HG02571 (cell line): ENCODE data around the gene RCVRN.
"Not testable (repeated sequence)": the region's sequence is repeated elsewhere in the genome, so short reads cannot be mapped to it uniquely, and the experiment has no call there.

Experiments used
- ATAC-seq: cut with Tn5 transposase; IDR thresholded peaks from one replicate; pipeline ENCODE4 v1.9.1; 2021; ENCODE audit warnings: mild to moderate bottlenecking, moderate library complexity; ENCODE audit not compliant: unreplicated experiment

RCVRN gene

DNA sequence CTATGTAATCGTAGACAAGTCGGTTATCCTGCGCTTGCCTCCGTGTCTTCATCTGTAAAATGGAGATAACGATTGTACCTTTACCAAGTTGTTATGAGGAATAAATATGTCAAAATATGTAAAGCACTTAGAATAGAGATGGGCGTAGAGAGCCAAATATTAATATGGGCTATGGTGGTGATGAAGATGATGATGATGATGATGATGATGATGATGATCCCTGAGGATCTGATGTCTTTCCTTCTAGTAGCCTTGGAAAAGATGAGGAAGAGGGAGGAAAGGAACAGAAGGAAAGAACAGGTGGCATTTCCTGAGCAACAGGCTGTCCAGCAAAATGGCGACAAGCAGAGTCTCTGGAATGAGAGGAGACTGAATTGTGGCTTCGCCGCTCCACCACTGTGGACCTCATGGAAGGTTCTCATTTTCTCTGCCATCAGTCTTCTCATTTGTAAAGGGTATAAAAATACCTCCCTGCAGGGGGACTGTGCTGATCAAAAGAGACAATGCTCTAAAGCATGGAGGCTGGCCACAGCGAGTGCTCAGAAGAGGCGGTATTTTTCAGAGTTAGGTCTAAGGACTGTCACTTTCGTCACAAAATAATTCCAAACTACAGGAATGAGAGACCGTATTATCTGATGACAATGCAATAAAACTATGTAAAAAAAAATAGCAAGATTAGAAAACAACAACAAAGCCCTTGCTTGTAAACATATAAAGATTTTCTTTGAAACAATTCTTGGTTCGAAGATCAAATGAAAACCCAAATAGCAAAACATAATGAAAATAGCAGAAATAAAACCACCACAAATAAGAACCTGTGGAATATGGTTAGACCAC is 17.2 kb upstream of the RCVRN start:
- no peak for ATAC-seq

DNA sequence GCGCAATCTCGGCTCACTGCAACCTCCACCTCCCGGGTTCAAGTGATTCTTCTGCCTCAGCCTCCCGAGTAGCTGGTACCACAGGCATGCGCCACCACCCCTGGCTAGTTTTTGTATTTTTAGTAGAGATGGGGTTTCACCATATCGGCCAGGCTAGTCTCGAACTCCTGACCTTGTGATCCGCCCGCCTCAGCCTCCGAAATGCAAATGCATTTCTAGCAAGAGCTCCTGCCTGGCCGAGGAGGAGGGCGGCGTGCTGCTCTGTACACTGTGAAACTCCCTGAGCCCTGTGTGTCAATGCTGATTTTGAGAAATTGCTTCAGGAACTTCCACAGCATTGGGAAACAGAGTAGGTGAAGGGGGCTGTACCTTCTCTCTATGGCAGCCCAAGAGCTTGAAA is 16.1 kb upstream of the RCVRN start:
- ATAC-seq: not testable (repeated sequence)

- ATAC-seq: no peak
Measured at GRCh38 chr17:9918804-9919352, 13.8 kb upstream of the RCVRN start.

GRCh38 chr17:9918352-9918751 is 13.3 kb upstream of the RCVRN start:
- ATAC-seq: no peak

- no peak for ATAC-seq
Measured at GRCh38 chr17:9917801-9918200, 12.7 kb upstream of the RCVRN start.

DNA sequence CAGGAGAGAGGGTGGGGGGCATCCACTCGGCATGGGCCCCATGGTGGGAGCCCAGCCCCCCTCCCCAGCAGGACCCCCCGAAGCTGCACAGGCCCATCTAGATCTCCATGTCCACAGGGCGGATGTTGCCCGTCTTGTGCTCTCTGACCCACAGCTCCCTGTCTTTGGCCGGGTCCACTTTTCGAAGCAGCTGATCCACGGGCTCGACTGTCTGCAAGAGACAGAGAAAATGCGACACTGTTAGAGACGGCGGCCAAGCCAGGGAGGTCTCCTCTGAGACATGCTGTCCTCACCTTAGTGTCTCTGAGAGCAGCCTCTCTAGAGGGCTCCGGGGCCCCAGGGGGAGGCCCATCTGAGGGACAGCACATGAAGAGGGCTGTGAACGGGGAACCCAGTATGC is 12.1 kb upstream of the RCVRN start:
- no peak for ATAC-seq

- ATAC-seq: no peak
Measured at GRCh38 chr17:9916108-9916507, 11.0 kb upstream of the RCVRN start.

GRCh38 chr17:9913476-9913875 is 8.4 kb upstream of the RCVRN start:
- no peak for ATAC-seq

- no peak for ATAC-seq
Measured at GRCh38 chr17:9912121-9913099, 7.3 kb upstream of the RCVRN start.

DNA sequence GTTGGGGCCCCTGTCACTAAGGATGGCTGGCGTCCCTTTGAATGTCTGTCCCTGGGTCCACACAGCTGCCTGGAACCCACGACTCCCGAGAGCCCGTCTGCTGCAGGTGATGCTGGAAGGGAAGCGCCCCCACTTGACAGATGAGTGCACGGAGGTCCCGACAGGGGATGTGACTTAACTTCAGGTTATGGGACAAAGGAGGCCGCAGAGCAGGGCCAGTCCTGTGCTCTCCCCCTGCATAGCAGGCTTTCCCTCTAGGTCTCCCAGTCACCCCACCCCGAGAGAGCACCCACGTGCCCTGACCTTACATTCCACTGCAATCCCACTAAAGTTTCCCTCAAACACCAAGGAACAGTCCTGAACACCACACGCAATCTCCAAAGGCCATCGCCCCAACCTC is 6.0 kb upstream of the RCVRN start:
- no peak for ATAC-seq

GRCh38 chr17:9908649-9909042 is 3.6 kb upstream of the RCVRN start:
- no peak for ATAC-seq

DNA sequence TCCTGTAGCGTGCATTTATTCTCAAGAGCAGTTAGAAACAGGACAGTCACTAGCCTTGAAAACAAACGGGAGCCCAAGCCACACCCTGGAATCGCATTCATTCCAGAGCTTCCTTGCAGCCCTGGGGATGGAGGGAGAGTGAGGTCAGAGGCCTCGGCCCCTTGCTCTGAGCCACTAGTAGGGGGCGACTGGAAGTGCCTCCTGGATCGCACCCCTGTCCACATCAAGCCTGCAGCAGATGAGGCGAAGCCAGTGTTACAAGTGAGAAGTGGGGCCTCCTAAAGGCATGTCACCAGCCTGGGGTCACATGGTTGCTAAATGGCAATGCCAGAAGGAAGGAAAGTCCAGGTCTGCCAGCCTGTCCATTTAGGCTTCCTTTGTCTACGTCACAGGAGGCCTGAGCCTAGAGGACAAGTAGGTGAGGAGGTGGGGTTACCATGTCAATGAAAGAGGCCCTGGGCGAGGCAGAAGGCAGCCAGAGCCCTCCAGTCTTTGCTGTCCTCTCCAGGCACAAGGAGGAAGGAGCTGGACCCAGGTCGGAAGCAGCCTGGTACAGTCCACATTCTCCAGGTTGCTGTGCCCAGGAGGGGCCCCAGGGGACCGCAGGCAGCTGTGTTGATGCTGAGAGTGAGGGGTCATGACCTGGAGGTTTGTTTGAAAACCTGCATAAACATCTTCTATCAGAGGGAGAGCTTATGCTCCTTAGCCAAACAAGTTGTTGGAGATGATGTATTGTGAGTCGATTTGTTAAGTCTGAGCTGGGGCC is 3.0 kb upstream of the RCVRN start:
- ATAC-seq: no peak

DNA sequence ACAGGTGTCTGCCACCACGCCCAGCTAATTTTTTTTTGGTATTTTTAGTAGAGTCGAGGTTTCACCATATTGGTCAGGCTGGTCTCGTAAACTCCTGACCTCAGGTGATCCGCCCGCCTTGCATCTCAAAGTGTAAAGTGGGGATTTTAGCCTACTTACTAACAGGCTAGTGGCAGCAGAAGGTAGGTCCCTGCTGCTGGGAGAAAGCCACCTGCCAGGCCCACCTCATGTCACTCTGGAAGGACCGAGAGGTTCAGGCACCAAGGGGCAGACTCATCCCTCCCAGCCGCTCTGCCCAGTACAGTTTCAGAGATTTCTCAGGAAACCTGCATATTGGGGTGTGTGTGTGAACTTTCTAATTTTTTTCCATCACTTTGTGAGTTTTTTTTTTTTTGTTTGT is 2.1 kb upstream of the RCVRN start:
- no peak for ATAC-seq

DNA sequence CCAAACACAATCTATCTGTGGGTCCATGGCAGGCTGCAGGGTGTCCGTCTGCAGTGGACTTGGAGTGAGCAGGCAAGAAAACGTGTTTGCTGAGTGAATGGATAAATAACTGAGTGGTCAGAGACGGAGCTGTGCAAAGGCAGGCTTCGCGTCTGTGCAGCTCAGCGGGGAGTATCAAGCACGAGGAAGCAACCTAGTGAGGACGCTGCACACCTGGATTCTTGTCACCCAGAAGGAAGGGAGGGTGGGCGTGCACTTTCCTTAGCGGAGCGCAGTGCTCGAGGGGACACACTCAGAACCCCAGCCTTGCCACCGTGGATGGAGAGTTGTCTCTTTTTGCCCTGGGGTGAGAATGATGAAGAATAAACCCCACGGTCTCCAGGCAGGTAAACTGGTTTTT is 1.5 kb upstream of the RCVRN start:
- ATAC-seq: no peak

GRCh38 chr17:9905902-9906301 is 831 bp upstream of the RCVRN start:
- ATAC-seq: no peak

DNA sequence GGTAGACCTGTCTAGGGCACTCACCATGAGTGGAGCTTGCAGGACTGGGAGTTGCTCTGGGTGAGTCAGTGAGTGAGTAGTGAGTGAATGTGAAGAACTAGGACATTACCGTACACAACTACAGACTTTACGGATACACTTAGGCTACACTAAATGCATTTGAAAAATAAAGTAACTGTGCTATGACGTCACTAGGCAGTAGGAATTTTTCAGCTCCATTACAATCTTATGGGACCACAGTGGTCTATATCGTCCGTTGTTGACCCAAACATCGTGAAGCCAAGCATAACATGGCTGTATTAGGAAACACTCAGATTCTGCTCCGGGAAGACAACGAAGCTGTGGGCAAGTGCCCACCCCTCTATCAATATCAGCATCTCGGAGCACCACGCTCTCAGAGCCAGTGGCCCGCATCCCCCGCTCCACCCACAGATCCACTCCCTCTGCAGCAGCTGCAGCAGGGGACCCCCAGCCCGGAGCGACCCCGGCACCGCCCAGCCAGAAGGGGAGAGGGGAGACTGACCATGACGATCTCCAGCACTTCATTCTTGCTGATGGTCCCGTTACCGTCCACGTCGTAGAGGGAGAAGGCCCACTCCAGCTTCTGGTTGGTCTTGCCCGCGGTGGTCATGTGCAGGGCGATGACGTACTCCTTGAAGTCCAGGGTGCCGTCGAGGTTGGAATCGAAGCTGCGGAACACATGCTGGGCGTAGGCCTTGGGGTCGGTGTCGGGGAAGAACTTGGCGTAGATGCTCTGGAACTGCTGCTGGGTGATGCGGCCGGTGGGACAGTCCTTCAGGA is 594 bp downstream of the RCVRN start:
- no peak for ATAC-seq

GRCh38 chr17:9902120-9902519 is 3.0 kb downstream of the RCVRN start:
- ATAC-seq: no peak

GRCh38 chr17:9900784-9901183 is 4.3 kb downstream of the RCVRN start:
- no peak for ATAC-seq

- no peak for ATAC-seq
Measured at GRCh38 chr17:9900044-9900594, 5.0 kb downstream of the RCVRN start.
